GM18868 (cell line): ENCODE data around the gene MAML2.

ENCODE experiments used
- ATAC-seq: cut with Tn5 transposase; IDR thresholded peaks from one replicate; pipeline ENCODE4 v1.9.1; 2021; ENCODE audit warnings: mild to moderate bottlenecking, moderate library complexity; ENCODE audit not compliant: unreplicated experiment

MAML2 gene

GRCh38 chr11:96162816-96163499, 180.0 kb downstream of the MAML2 start:
- no peak for ATAC-seq

GRCh38 chr11:96161307-96162089, 181.5 kb downstream of the MAML2 start:
- ATAC-seq, result no peak

- no peak for ATAC-seq
These were observed 182.2 kb downstream of the MAML2 start for GRCh38 chr11:96160732-96161306.

- ATAC-seq, result no peak
These were observed 183.0 kb downstream of the MAML2 start for GRCh38 chr11:96159968-96160367.

GRCh38 chr11:96158126-96158525, 184.9 kb downstream of the MAML2 start:
- ATAC-seq, result no peak

GRCh38 chr11:96157517-96157873, 185.5 kb downstream of the MAML2 start:
- ATAC-seq, result no peak

- ATAC-seq, result no peak
These were observed 186.6 kb downstream of the MAML2 start for GRCh38 chr11:96156379-96156722.

- ATAC-seq, result peak; percentile 73
These were observed 187.2 kb downstream of the MAML2 start for GRCh38 chr11:96155627-96156378.

- ATAC-seq, result no peak
These were observed 188.0 kb downstream of the MAML2 start for GRCh38 chr11:96154802-96155520.

GRCh38 chr11:96152623-96153022, 190.4 kb downstream of the MAML2 start:
- no peak for ATAC-seq

GRCh38 chr11:96151501-96151900, 191.5 kb downstream of the MAML2 start:
- ATAC-seq, result no peak

GRCh38 chr11:96150609-96151008, 192.4 kb downstream of the MAML2 start:
- no peak for ATAC-seq

GRCh38 chr11:96149743-96150555, 193.0 kb downstream of the MAML2 start:
- no peak for ATAC-seq

- ATAC-seq, result no peak
These were observed 195.0 kb downstream of the MAML2 start for GRCh38 chr11:96147906-96148486.

- no peak for ATAC-seq
These were observed 195.8 kb downstream of the MAML2 start for GRCh38 chr11:96147186-96147585.

- no peak for ATAC-seq
These were observed 196.2 kb downstream of the MAML2 start for GRCh38 chr11:96146765-96147164.

GRCh38 chr11:96145163-96145585, 197.8 kb downstream of the MAML2 start:
- no peak for ATAC-seq

GRCh38 chr11:96144553-96144952, 198.4 kb downstream of the MAML2 start:
- ATAC-seq, result no peak

- ATAC-seq, result no peak
These were observed 199.9 kb downstream of the MAML2 start for GRCh38 chr11:96143041-96143521.
